Measurements from ENCODE around the gene SIMC1.

- TF ChIP-seq, protein P1, sequence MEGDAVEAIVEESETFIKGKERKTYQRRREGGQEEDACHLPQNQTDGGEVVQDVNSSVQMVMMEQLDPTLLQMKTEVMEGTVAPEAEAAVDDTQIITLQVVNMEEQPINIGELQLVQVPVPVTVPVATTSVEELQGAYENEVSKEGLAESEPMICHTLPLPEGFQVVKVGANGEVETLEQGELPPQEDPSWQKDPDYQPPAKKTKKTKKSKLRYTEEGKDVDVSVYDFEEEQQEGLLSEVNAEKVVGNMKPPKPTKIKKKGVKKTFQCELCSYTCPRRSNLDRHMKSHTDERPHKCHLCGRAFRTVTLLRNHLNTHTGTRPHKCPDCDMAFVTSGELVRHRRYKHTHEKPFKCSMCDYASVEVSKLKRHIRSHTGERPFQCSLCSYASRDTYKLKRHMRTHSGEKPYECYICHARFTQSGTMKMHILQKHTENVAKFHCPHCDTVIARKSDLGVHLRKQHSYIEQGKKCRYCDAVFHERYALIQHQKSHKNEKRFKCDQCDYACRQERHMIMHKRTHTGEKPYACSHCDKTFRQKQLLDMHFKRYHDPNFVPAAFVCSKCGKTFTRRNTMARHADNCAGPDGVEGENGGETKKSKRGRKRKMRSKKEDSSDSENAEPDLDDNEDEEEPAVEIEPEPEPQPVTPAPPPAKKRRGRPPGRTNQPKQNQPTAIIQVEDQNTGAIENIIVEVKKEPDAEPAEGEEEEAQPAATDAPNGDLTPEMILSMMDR (conservative IDR thresholded peaks at IDR 0.05), result no peak
- TF ChIP-seq EZH2 (IDR thresholded peaks at IDR 0.05; ENCODE audit: low read depth), result no peak
These were observed 126.6 kb downstream of the SIMC1 start for GRCh38 chr5:176364765-176365350.

All from PC-9 (cell line).